DMS53 (cell line): ENCODE data around the gene FAM90A1.
"Not testable (repeated sequence)": the region's sequence is repeated elsewhere in the genome, so short reads cannot be mapped to it uniquely, and the experiment has no call there.

ENCODE experiments used
- DNase-seq: peaks from one replicate; lab custom pipeline; 2025; lab: John Stamatoyannopoulos, UW

FAM90A1 gene

GRCh38 chr12:8233935-8234495 is 6.6 kb upstream of the FAM90A1 start:
- DNase-seq: not testable (repeated sequence)

DNA sequence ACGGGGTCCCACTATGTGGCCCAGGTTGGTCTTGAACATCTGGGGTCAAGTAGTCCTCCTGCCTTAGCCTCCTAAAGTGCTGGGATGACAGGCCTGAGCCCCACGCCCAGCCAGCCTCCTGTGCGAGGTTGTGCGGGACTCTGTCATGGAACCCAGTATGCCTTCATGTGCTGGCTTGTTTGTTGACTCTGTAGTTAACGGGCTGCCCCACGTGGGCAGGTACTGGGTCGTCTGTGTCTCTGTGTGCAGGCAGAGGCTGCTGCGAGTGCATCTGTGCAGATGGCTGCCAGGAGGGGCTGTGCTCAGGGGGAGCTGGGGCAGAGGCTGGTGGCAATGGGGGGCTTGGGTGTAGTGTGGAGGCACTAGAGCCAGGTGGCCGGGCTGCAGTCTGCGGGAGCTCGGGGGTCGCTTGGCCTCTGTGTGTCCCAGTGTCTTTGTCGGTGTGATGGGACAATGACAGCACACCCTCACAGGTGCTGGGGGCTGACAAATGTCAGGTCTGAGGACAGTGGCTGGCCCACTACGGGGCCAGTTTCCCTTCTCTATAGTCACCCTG is 6.0 kb upstream of the FAM90A1 start:
- DNase-seq: not testable (repeated sequence)

GRCh38 chr12:8231666-8232608 is 4.5 kb upstream of the FAM90A1 start:
- DNase-seq: peak; percentile 83

- DNase-seq: not testable (repeated sequence)
Measured at GRCh38 chr12:8231049-8231448, 3.6 kb upstream of the FAM90A1 start.

DNA sequence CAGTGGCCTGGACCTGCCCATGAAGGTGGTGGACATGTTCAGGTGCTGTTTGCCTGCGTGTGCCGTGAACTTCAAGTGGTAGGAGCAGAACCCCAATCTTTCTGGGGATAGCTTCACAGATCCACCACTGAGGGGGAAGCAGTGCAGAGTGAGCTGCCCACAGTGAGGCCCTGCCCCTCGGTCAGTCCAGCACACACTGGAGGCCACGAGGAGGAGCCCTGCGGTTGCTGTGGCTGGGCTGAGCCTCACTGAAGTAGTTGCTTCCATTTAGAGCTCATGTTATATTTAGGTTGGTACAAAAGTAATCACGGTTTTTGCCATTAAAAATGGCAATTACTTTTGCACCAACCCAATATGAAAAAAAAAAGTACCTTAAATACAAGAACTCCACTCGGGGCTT is 2.1 kb upstream of the FAM90A1 start:
- DNase-seq: not testable (repeated sequence)

GRCh38 chr12:8228607-8229006 is 1.2 kb upstream of the FAM90A1 start:
- not testable (repeated sequence) for DNase-seq

DNA sequence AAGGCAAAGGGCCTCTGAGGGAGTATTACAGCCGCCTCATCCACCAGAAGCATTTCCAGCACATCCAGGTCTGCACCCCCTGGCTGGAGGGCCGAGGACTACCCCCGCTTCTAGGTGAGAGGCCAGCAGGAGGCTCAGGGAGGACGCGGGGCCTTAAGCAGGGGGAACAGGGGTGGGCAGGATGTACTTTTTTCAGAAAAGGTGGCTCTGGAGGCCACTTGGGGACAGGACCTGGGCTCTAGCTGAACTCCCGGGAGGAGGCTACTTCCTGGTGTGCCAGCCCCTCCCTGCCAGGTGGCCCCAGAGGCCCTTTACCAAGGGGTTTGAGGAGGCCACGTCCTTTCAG is 287 bp upstream of the FAM90A1 start:
- peak; percentile 88 for DNase-seq

- DNase-seq: no peak
Measured at GRCh38 chr12:8226355-8226754, 1.1 kb downstream of the FAM90A1 start.

DNA sequence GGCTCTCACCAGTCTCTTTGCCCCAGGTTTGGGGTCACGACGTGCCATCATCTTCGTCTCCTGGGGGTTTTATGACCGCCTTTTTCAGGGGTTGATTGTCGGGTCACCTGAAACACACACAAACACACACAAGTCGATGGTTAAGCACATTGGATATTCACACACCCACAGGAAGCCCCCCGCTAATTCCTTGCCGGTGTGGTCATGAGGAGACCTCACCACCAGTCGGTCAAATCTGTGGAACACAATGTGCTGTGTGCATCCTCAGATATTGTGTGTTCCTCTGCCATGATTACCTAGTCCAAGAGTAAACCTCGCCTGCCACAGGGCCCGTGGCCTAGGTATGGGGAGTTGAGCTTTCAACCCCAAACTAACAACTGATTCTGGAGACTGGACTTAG is 2.6 kb downstream of the FAM90A1 start:
- not testable (repeated sequence) for DNase-seq

DNA sequence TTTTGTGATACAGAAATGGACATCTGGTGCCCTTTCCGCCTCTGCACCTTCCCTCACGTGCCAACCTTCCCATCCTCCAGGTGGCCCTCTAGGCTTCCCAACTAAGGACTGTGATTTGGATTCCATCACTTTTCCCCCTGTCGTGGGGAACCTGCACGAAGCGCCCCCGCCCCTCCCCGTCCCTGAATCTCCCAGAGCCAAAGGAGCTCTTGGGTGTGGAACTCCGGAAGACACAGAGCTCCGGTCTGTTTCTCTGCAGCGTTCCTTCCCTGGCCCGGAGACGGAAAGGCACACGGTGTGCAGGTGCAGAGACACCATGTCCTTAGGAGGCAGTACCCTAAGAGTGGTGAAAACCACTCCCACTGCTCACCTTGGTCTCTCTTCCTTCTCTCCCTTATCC is 3.8 kb downstream of the FAM90A1 start:
- not testable (repeated sequence) for DNase-seq

- DNase-seq: not testable (repeated sequence)
Measured at GRCh38 chr12:8222303-8222702, 5.1 kb downstream of the FAM90A1 start.

DNA sequence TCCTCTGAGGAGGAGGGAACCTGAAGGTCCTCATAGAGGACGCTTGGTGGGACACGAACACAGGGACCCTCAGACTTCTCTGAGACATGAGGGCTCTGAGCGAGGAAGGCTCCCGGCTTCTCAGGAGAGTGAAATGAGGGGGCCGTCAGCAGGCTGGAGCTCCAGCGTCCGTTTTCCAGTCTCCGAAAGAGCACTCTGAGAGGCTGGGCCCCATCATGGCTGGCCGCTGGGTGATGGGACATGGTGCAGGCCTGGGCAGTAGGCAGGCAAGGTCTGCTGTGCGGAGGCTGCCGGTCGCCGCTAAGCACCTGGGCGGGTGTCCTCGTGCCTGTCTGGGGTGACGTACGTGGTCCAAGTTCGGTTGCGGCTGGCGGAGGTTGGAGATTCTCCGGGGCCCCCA is 5.6 kb downstream of the FAM90A1 start:
- not testable (repeated sequence) for DNase-seq

DNA sequence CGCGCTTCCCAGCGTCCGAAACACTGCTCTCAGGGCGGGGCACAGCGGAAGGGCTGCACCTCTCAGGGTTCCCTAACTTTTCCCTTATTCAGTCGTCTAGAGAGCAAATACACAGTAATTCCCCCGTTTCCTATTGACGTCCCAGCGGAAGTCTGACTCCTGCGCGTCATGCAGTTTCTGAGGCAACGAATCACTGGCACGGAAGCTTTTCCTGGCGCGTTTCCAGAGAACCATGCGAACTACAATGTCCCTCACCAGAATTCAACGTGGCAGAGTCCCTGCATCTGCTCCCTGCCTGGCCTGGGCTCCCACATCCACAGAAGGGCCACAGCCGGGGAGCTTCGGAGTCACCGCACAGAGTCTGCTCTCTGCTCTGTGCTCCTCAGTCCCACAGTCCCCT is 6.0 kb downstream of the FAM90A1 start:
- DNase-seq: peak; percentile 80

- DNase-seq: not testable (repeated sequence)
Measured at GRCh38 chr12:8218711-8219382, 8.6 kb downstream of the FAM90A1 start.

DNA sequence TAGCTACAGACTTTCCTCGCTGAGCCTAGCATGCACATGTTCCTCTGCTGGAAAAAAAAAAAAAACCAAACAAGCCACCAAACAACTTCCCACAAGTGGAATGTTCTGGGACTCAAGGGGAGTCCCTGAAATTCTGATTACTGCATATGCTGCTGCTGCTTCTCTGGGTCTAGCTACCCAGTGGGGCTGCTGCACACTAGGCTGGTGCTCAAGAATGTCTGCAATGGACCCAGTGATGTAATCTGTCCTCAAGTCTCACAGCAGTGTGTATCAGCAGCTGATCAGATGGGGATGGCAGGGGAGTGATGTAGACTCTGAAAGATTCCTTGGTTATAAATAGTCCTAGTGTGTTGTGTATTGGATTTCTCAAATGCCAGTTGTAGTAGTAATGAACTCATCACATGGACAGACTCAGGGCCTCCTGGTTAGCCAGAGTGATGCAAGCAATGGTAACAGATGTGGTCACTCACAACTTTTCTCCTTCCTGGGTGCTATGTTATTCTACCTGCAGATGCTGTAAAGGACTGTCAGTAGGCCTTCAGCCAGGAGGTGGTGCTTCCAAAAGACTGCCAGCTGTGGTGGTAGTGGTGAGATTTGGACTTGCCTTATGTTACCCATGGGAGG is 29.6 kb downstream of the FAM90A1 start:
- DNase-seq: not testable (repeated sequence)

DNA sequence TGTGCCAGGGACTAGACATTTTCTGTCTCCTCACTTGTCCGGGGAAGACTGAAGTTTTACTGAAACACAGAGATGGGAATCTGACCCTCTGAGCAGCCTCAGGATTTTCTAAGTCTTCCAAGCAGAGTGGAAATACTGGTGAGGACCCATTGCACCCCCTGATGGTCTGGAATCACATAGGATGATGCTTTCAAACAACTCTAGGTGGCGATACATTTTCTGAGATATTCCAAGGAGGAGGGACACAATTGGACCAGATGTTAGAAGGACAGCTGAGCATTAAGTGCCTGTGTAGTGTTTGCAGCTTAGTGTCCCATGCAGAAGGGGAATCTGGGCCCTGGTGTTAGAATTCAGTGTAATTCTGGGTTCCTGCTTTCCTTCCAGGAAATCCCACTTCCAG is 39.3 kb downstream of the FAM90A1 start:
- peak; percentile 41 for DNase-seq

DNA sequence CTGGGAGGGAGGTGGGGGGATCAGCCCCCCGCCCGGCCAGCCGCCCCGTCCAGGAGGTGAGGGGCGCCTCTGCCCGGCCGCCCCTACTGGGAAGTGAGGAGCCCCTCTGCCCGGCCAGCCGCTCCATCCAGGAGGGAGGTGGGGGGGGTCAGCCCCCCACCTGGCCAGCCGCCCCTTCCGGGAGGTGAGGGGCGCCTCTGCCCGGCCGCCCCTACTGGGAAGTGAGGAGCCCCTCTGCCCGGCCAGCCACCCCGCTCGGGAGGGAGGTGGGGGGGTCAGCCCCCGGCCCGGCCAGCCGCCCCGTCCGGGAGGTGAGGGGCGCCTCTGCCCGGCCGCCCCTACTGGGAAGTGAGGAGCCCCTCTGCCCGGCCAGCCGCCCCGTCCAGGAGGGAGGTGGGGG is 43.2 kb downstream of the FAM90A1 start:
- DNase-seq: not testable (repeated sequence)

DNA sequence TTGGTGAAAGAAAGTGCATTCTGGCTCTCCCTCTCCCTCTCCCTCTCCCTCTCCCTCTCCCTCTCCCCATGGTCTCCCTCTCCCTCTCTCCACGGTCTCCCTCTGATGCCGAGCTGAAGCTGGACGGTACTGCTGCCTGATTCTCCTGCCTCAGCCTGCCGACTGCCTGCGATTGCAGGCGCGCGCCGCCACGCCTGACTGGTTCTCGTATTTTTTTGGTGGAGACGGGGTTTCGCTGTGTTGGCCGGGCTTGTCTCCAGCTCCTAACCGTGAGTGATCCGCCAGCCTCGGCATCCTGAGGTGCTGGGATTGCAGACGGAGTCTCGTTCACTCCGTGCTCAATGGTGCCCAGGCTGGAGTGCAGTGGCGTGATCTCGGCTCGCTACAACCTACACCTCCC is 44.1 kb downstream of the FAM90A1 start:
- not testable (repeated sequence) for DNase-seq

DNA sequence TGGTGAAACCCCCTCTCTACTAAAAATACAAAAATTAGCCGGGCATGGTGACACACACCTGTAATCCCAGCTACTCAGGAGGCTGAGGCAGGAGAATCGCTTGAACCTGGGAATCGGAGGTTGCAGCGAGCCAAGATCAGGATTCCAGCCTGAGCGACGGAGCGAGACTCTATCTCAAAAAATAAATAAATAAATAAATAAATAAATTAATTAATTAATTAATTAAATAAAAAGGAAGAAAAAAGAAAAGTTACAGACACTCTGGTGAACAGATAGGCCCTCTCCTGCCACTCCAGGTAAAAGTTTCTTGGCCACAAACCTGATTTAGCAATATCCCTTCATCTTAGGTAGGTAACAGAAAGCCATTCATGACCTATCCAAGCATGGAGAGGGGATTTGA is 44.5 kb downstream of the FAM90A1 start:
- DNase-seq: not testable (repeated sequence)

- DNase-seq: not testable (repeated sequence)
Measured at GRCh38 chr12:8181271-8181670, 46.1 kb downstream of the FAM90A1 start.

GRCh38 chr12:8179989-8180585 is 47.3 kb downstream of the FAM90A1 start:
- DNase-seq: peak; percentile 80

DNA sequence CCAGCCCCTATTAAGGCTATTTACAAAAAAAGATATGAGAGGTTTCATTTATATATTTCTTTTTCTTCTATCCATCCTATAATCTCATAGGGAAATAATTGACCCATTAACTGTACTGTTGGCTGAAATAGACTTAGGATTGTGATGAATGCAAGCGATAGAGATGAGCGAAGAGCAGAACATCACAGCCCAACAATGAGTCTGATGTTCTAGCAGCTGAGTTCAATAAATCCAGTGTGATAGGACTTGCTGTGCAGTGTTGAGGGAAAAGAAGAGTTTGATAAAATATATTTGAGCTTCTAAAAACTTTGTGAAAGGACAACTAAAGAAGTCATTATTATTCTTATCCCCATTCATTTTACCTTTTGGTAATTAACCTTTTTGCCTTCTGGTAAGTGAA is 54.5 kb downstream of the FAM90A1 start:
- DNase-seq: not testable (repeated sequence)
